ENCODE data around the gene NAV1. TPM values are rescaled to one million over a fixed set of nuclear protein-coding genes. Genes with fewer than 3 reads are reported as not detected.

Gene NAV1
- total and polyA plus RNA-seq, 7 donors, result 1.8 to 13.3 (median 8.4) TPM

DNA sequence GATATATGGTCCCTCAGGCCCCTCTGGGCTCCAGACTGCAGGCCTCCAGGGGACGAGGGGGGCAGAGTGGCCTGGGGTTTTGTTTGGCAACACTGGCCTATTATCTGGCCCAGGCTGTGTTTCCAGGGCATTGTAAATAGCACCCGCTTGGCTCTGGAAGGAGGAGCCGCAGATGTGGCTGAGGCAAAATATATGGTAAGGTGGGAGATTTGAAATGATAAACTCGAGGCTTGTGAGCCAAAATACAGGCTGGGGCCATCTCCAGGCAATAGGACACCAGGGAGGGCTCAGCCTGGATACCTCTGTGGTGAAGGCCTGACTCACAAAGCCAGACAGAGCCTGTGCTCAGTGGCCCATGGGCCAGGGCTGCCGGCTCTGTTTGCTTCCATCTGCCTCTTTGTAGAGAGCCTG lies 14.0 kb downstream of the NAV1 start:
- Histone ChIP-seq H3K4me1 (no peaks in the 10 kb centered on the region), H3K9me3 (no peaks in the 10 kb centered on the region), H3K36me3 (ENCODE audit: insufficient read depth in 1 of 2, low read depth in 1 of 2) (no peaks in the 10 kb centered on the region), H3K4me3 (no peak overlapping the region), H3K27me3 (ENCODE audit: insufficient read depth in 3 of 3, low read length in 2 of 3) (no peaks in the 10 kb centered on the region), H3K27ac (peak overlapping the region; percentile 9)
- 53 to 62% (median 61%) methylated on average over 5 of the region's 5 CpGs for WGBS, 3 donors
- ATAC-seq (peak in 1 of 4 donors; percentile 21), DNase-seq (no peak)
- intact Hi-C loops (cut with DNase I), result no loop called here
- TF ChIP-seq, protein P1, sequence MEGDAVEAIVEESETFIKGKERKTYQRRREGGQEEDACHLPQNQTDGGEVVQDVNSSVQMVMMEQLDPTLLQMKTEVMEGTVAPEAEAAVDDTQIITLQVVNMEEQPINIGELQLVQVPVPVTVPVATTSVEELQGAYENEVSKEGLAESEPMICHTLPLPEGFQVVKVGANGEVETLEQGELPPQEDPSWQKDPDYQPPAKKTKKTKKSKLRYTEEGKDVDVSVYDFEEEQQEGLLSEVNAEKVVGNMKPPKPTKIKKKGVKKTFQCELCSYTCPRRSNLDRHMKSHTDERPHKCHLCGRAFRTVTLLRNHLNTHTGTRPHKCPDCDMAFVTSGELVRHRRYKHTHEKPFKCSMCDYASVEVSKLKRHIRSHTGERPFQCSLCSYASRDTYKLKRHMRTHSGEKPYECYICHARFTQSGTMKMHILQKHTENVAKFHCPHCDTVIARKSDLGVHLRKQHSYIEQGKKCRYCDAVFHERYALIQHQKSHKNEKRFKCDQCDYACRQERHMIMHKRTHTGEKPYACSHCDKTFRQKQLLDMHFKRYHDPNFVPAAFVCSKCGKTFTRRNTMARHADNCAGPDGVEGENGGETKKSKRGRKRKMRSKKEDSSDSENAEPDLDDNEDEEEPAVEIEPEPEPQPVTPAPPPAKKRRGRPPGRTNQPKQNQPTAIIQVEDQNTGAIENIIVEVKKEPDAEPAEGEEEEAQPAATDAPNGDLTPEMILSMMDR (IDR thresholded peaks at IDR 0.05), result no peak

DNA sequence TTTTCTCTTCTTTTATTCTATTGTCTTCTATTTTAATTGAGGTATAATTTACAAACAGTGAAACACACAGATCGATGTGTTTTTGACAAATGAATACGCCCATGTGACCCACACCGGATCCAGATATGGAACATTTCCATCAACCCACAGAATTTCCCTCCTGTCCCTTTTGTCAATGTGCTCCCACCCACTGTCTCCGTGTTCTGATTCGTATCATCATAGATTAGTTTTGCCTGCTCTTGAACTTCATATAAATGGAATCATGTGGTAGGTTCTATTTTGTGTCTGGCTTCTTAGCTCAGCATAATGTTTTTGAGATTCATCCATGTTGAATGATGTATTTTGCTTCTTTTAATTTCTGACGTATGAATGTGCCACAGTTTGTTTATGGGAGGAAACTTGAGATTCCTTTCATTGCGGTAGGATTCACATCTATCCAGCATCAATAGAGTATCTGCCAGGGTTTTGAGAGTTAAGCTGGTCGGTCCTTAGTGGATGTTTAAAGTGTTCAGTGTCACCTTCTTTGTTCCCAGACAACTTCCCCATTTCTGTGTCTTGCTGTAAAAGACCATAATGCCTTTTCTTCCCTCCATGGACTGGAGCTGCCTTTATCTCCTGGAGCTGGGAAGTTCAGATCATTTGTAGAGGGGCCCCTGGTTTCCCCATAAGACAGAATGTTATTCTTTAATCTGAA lies 14.7 kb downstream of the NAV1 start:
- Histone ChIP-seq H3K4me1 (no peaks in the 10 kb centered on the region), H3K36me3 (ENCODE audit: insufficient read depth in 1 of 2, low read depth in 1 of 2) (no peaks in the 10 kb centered on the region), H3K27me3 (ENCODE audit: insufficient read depth in 3 of 3, low read length in 2 of 3) (no peaks in the 10 kb centered on the region), H3K4me3 (no peak overlapping the region), H3K9me3 (no peaks in the 10 kb centered on the region), H3K27ac (peak overlapping the region; percentile 60)
- intact Hi-C loops (cut with DNase I), result no loop called here
- ATAC-seq (no peak), DNase-seq (no peak)
- TF ChIP-seq, protein P1 (IDR thresholded peaks at IDR 0.05), result no peak
- 55 to 71% (median 66%) methylated on average over 8 of the region's 8 CpGs for WGBS, 3 donors

DNA sequence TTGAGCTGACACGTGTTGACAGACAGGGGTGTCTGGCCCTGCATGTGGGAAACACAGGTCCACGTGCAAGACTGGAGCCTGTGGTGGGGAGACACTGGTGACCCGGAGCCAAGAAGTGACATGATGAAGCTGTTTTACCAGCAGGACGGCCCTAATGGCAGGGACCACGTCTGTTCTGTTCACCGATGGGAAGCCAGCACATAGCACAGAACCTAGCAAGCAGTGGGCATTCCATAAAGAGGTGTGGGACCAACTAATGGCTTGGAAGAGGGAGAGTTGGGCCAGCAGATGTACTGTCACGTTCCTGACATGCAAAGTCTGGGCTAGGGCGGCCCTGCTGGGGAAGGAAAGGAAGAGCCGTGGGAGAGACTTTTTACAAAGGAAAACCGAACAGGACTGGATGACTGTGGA lies 15.3 kb downstream of the NAV1 start:
- WGBS, 3 donors, result 45 to 58% (median 56%) methylated on average over 10 of the region's 10 CpGs
- no peak for ATAC-seq
- H3K4me1 ChIP-seq, result no peaks in the 10 kb centered on the region
- intact Hi-C loops (cut with DNase I), result no loop called here
- TF ChIP-seq, protein P1 (IDR thresholded peaks at IDR 0.05), result no peak
- no peaks in the 10 kb centered on the region for H3K27me3 ChIP-seq (ENCODE audit: insufficient read depth in 3 of 3, low read length in 2 of 3)
- no peaks in the 10 kb centered on the region for H3K9me3 ChIP-seq
- H3K27ac ChIP-seq, result peak overlapping the region; percentile 60
- no peak overlapping the region for H3K4me3 ChIP-seq
- no peaks in the 10 kb centered on the region for H3K36me3 ChIP-seq (ENCODE audit: insufficient read depth in 1 of 2, low read depth in 1 of 2)
- no peak for DNase-seq

DNA sequence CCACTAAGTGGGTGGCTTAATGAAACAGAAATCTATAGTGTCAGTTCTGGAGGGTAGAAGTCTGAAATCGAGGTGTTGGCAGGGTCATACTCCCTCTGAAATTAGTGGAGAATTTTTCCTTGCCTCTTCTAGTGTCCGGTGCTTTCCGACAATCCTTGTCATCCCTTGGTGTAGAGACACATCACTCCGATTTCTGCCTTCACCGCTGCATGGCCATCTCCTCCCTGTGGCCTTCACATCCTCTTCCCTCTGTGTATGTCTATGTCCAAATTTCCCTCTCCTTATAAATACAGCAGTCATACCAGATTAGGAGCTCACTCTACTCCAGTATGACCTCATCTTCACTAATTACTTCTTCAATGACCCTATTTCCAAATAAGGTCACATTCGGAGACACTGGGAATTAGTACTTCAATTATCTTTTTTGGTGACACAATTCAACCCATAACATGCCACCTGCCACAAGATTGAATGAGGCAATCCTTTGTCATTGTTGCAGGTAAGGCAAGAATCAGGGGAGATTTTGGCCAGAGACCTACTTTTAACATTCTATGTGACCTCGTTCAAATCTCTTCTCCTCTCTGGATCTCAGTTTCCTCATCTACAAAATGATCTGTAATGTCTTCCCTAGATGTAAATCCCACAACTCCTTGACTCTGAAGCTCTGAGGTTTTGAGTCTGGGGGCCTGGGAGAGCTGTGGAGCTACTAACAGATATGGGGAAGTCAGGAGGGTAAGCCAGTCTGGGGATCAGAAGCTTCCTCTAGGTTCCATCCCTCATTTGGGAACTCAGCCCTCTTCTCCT lies 16.1 kb downstream of the NAV1 start:
- no peaks in the 10 kb centered on the region for H3K4me1 ChIP-seq
- H3K27me3 ChIP-seq (ENCODE audit: insufficient read depth in 3 of 3, low read length in 2 of 3), result no peaks in the 10 kb centered on the region
- intact Hi-C loops (cut with DNase I), result loop anchor here in 1 of 2 donors (5.0 kb wide), 1 partner anchor 237 kb away; no protein-coding TSS in a partner anchor
- WGBS, 3 donors, result 81 to 92% (median 85%) methylated on average over 7 of the region's 7 CpGs
- H3K4me3 ChIP-seq, result no peak overlapping the region
- TF ChIP-seq, protein P1 (IDR thresholded peaks at IDR 0.05), result no peak
- no peak for DNase-seq
- H3K36me3 ChIP-seq (ENCODE audit: insufficient read depth in 1 of 2, low read depth in 1 of 2), result no peaks in the 10 kb centered on the region
- no peaks in the 10 kb centered on the region for H3K9me3 ChIP-seq
- ATAC-seq, result no peak
- H3K27ac ChIP-seq, result peak overlapping the region; percentile 60
